PFSK-1 (cell line): Measurements from ENCODE around the gene PLEKHA6.

Experiments used
- FOXP2 ChIP-seq: optimal IDR thresholded peaks from 2 replicates; pipeline ENCODE3; 2011; ENCODE audit warnings: borderline replicate concordance, control low read depth, inconsistent platforms; ENCODE audit not compliant: insufficient read depth; ENCODE audit errors: extremely low read length, extremely low read depth
- POLR2AphosphoS5 ChIP-seq: IDR thresholded peaks from 2 replicates; pipeline ENCODE4 v1.6.1; 2012; ENCODE audit warnings: low read depth, mild to moderate bottlenecking, control low read depth, low read length, moderate library complexity
- SIN3A ChIP-seq: IDR thresholded peaks from 2 replicates; pipeline ENCODE4 v1.6.1; 2012; ENCODE audit warnings: mild to moderate bottlenecking, low read length, moderate library complexity, borderline replicate concordance; ENCODE audit not compliant: insufficient read depth
- TAF1 ChIP-seq: IDR thresholded peaks from 2 replicates; pipeline ENCODE4 v1.6.1; 2012; ENCODE audit warnings: low read length, control low read depth, borderline replicate concordance; ENCODE audit not compliant: insufficient read depth
- TF ChIP-seq, protein P1 (sequence below), 2 experiments: IDR thresholded peaks; 2 replicates each; pipeline versions ENCODE4 v1.6.1 to v1.8.0; 2011 to 2012; ENCODE audit warnings: low read depth in 2 of 2, low read length in 2 of 2, control low read depth in 1 of 2, inconsistent platforms in 1 of 2, mild to moderate bottlenecking in 1 of 2, moderate library complexity in 1 of 2; ENCODE audit not compliant: insufficient read depth in 1 of 2

Gene PLEKHA6

DNA sequence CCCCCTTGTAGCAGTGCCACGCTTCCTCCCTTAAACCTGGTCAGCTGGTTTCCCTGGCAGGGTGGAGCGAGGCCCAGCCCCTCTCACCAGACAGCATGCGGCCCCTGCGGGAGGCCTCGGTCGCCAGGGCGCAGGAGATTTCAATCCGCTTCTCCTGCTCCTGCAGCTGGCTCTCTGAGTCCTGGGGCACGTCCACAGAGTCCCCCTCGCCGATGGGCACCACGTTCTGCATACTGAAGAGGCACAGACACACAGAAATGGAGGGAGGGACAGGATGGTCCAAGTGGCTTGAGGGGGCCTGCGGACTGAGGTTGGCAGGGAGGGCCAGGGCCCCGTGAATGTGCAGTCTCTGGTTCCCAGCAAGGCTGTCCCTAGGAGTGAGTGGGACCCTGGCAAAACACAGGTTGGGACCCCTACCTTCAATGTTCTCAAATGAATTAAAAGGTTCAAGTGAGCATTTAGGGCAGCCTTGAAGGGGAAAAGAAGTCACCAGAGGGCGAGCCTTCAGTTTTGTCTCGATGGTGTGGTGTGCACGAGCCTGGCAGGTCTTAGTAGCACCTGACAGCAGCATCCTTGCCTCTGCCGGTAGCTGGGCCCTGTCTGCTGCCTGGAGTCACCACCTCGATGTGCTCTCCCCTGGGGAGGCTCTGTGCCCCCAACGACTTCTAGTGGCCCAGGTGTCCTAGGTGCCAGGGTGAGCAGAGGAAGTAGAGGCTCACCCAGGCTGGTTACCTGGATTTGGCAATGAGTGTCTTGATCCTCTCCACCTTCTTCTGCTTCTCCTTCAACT lies 131.5 kb downstream of the PLEKHA6 start:
- no peak for TF ChIP-seq POLR2AphosphoS5
- TF ChIP-seq, protein P1, sequence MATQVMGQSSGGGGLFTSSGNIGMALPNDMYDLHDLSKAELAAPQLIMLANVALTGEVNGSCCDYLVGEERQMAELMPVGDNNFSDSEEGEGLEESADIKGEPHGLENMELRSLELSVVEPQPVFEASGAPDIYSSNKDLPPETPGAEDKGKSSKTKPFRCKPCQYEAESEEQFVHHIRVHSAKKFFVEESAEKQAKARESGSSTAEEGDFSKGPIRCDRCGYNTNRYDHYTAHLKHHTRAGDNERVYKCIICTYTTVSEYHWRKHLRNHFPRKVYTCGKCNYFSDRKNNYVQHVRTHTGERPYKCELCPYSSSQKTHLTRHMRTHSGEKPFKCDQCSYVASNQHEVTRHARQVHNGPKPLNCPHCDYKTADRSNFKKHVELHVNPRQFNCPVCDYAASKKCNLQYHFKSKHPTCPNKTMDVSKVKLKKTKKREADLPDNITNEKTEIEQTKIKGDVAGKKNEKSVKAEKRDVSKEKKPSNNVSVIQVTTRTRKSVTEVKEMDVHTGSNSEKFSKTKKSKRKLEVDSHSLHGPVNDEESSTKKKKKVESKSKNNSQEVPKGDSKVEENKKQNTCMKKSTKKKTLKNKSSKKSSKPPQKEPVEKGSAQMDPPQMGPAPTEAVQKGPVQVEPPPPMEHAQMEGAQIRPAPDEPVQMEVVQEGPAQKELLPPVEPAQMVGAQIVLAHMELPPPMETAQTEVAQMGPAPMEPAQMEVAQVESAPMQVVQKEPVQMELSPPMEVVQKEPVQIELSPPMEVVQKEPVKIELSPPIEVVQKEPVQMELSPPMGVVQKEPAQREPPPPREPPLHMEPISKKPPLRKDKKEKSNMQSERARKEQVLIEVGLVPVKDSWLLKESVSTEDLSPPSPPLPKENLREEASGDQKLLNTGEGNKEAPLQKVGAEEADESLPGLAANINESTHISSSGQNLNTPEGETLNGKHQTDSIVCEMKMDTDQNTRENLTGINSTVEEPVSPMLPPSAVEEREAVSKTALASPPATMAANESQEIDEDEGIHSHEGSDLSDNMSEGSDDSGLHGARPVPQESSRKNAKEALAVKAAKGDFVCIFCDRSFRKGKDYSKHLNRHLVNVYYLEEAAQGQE (IDR thresholded peaks at IDR 0.05; ENCODE audit: insufficient read depth in 1 of 2, low read depth in 2 of 2, low read length in 2 of 2), result no peak
- no peak for TF ChIP-seq FOXP2
- TF ChIP-seq TAF1, result no peak
- TF ChIP-seq SIN3A, result no peak

DNA sequence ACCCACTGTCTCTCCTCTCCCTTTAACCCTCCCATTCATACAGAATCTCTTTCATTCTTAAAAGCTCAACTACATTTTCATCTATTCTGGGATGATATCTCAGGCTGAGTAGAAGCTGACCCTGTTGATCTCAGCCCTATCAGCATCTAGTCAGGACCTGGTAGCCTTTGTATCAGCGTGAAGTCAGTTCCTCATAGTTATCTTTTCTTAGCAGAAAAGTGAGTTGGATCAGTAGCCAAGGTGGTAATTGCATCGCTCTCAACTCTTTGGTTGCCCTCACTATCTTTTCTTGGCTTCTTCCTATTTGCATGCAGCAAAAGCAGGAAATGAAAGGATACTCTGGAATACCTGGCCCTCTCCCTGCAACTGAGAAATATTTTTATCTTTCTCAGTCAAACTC lies 132.4 kb downstream of the PLEKHA6 start:
- TF ChIP-seq, protein P1 (IDR thresholded peaks at IDR 0.05; ENCODE audit: insufficient read depth in 1 of 2, low read depth in 2 of 2, low read length in 2 of 2), result no peak
- TF ChIP-seq FOXP2 (no peak), POLR2AphosphoS5 (no peak), SIN3A (no peak), TAF1 (no peak)

DNA sequence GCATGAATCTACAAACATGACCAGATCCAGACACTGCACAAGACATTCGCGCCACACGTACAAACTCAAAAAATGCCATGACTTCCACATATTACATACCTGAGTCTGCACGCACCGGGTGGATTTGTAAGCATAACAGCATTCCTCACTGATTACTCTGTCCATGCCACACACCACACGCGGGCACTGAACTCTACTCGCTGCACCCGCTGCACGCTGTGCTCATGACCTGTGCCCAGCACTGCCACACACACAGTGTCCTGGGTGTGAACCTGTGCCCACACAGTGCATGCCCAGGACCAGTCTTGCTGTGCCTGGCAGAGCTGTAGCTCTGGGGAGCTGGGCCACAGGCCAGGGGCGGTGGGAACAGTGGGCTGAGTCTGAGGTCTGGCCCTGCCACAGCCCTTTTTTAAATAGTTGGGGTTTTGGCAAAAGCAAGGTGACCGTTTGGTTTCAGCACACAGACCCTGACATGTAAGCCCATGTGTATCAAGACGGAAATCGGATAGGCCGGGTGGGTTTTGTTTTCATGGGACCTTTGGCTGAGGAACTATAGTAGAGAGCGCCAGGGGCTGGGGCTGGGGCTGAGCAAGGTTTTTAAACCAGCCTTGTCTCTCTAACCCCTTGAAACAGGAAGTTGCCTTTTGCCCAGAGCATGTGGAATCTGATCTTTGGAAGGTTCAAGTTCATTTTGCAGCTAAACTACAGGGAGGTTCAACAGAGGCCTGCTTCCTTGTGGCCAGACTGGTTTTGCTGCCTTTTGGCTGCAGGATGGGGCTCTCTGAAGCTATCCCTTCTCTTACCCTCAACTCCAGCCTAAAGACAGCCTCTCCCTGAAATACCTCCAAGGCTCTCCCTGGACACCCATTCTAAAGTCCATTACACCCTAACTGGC lies 133.6 kb downstream of the PLEKHA6 start:
- TF ChIP-seq POLR2AphosphoS5 (no peak), TAF1 (no peak), FOXP2 (no peak), SIN3A (no peak)
- TF ChIP-seq, protein P1 (IDR thresholded peaks at IDR 0.05; ENCODE audit: insufficient read depth in 1 of 2, low read depth in 2 of 2, low read length in 2 of 2), result no peak

DNA sequence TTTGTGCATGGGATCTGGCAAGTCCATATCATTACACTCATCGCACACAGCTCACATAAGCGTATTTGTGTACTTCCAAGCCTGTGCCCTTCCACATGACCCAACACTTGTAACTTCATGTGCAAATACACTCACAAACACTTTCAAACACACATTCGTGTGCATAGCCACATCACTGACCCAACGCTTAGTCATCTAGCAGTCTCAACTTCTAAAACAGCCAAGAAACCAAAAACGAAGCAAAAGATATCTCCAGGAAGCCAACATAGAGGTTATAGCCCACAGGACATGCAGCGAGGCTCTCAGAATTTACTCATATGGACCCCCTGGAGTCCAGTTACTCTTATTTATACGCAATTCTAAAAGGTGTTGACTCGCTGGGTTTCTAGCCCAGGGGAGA lies 135.1 kb downstream of the PLEKHA6 start:
- TF ChIP-seq POLR2AphosphoS5, result no peak
- no peak for TF ChIP-seq FOXP2
- TF ChIP-seq SIN3A, result no peak
- no peak for TF ChIP-seq TAF1

DNA sequence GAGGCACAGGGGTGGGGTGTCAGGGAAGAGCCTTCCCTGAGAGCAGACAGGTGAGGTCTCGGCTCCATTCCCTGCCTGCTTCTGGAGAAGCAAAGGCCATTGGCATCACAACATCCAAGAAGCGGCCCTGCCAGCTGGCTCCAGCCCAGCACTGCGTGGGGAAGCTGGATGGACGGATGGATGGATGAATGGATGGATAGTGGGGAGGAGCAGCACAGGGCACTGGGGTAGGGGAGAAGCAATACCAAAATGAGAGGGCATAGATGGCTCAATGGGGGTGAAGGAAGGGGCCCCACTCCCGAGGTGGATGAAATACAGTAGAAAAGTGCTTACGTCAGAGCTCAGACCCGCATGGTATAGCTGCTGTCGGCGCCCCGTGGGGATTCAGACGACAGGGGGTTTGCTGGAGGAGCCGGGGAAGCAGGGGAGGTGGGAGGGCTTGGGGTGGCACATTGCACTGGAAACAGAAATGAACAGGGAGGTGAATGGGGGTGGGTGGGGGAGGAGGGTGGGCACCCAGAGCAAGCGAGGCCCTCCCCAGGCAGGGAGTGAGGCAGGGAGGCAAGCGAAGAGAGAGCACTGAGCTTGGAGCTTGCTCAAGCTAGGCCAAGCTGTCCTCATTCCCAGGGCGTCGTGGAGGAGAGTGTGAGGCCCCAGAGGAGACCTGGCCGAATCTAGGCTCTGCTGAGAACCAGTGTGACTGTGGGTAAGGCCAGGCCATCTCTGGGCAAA lies 136.4 kb downstream of the PLEKHA6 start:
- TF ChIP-seq POLR2AphosphoS5 (no peak), FOXP2 (no peak), SIN3A (no peak), TAF1 (no peak)
- TF ChIP-seq, protein P1 (IDR thresholded peaks at IDR 0.05; ENCODE audit: insufficient read depth in 1 of 2, low read depth in 2 of 2, low read length in 2 of 2), result no peak
